Left ventricle myocardium inferior (tissue), 1 donor: ENCODE data around the gene AK2. TPM values are rescaled to one million over a fixed set of nuclear protein-coding genes. Genes with fewer than 3 reads are reported as not detected.

Experiments
- DNase-seq: peaks from one replicate; pipeline ENCODE4 v3.0.0-alpha.2; 2020
- H3K27ac ChIP-seq: fragments of 200-600 bp; replicated peaks from 2 replicates; pipeline ENCODE4 v1.8.0; 2021
- H3K27me3 ChIP-seq: fragments of 200-600 bp; 2 replicates; pipeline ENCODE4 v1.8.0; 2021; ENCODE audit warnings: low read depth
- H3K36me3 ChIP-seq: fragments of 200-600 bp; 2 replicates; pipeline ENCODE4 v1.8.0; 2021
- H3K4me1 ChIP-seq: fragments of 200-600 bp; 2 replicates; pipeline ENCODE4 v1.8.0; 2021
- H3K4me3 ChIP-seq: fragments of 200-600 bp; 2 replicates; pipeline ENCODE4 v1.8.0; 2021; ENCODE audit warnings: mild to moderate bottlenecking, moderate library complexity
- H3K9me3 ChIP-seq: fragments of 200-600 bp; replicated peaks from 2 replicates; pipeline ENCODE4 v1.8.0; 2021
- CTCF ChIP-seq: fragments of 200-600 bp; IDR thresholded peaks from 2 replicates; pipeline ENCODE4 v1.8.0; 2021; ENCODE audit warnings: antibody characterized with exemption, mild to moderate bottlenecking, borderline replicate concordance
- intact Hi-C: fragments of 100-400 bp; cut with micrococcal nuclease; formaldehyde crosslinking; loops from one replicate; pipeline ENCODE4 v1.11.0; 2022
- total RNA-seq: library from RNA; stranded (reverse); fragmentation: NEBNext Ultra II Directional; extraction: Animal tissue kit (Norgen Biotek cat#: 25700); gene quantifications from one replicate; pipeline ENCODE4 v1.2.1, GENCODE V29; 2021
- donor health status: DM: no; HTN: yes; CAD: no; lungs with severe emphysema.

Gene AK2
- total RNA-seq, 1 donor from 2014 or later, result 121 TPM

DNA sequence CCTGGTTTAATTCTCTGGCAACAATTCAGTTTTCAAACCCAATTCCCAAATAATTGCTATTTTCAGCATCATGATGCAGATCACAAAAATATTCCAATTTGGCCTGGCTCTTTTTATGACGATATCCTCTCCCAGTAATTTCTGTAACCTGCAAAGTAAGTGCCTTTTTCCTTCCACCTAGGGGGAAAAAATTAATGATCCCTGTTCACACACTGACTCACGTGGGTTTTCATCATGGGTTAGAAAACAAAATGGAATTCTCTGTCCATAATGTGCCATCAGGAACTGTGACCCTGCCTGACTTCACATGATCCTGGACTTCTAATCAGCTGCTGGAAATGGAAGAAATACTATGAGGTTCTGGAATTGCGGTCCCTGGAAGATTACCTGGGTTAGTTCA lies 24.5 kb downstream of the AK2 start:
- no peak for DNase-seq
- Histone ChIP-seq H3K9me3 (no peaks in the 10 kb centered on the region), H3K27ac (peak overlapping the region; percentile 85), H3K36me3 (peaks cover 45% of the 10 kb centered on the region), H3K4me1 (peaks cover 57% of the 10 kb centered on the region), H3K4me3 (no peak overlapping the region), H3K27me3 (no peaks in the 10 kb centered on the region)
- no peak for TF ChIP-seq CTCF
- intact Hi-C loops, result no loop called here

DNA sequence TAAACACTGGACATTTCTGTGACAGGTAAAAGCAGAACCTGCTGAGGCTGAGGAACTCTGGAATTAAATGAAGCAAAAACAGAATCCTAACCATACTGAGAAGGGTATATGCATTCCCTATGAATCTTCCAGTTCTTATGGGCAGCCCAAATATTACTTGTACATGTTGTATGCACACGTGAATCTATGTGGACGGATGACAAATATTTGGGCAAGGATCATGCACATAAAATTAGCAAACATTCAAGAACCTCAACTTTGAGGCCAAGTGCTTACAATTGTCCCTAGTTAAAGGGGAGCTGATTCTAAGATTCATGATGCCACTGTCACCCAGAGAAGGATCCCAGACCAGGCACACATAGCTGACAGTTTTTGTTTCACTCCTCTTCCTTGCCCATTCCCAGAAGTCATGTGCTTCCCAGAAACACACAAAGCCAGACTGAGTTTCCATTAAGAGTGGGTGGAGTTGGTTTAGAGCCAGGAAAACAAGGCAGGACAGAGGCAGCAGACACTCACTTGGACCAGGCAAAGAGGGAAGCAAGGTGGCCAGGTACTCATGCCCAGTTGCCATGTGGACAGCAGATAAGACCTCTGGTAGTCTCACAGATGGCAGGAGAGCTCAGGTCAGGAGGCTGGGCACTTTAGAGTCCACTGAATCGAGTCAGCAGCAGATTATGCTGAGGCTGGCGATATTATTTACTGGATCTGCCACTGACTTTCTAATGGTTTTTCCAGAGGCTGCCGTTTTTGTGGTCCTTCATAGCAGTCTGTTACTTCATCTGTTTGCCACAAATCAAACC lies 25.6 kb downstream of the AK2 start:
- H3K36me3 ChIP-seq, result peaks cover 44% of the 10 kb centered on the region
- TF ChIP-seq CTCF, result no peak

DNA sequence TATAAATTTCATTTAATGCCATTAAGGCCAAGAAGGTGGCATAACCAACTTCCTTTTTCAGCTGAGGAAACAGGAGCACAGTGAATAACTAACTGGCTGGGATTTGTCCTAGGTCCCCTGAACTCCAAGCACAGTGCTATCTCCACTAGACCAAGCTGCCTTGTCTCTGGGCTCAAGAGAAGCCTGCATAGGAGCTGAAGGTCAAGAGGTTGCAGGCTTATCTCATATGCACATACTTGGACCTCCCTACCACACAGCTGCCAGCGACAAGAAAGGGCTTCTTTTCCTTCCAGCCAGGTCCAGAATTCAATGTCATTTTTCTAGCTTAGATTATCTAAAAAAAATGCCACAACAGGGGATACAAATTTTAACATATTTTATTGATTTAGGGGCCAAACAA lies 27.1 kb downstream of the AK2 start:
- H3K27ac ChIP-seq, result peak overlapping the region; percentile 85
- peaks cover 83% of the 10 kb centered on the region for H3K4me1 ChIP-seq
- TF ChIP-seq CTCF, result no peak
- intact Hi-C loops, result no loop called here
- peaks cover 42% of the 10 kb centered on the region for H3K36me3 ChIP-seq
- no peak for DNase-seq
- no peaks in the 10 kb centered on the region for H3K9me3 ChIP-seq
- no peaks in the 10 kb centered on the region for H3K27me3 ChIP-seq
- H3K4me3 ChIP-seq, result no peak overlapping the region

More for the DNA sequence above, 25.6 kb downstream of the AK2 start:
- no peaks in the 10 kb centered on the region for H3K27me3 ChIP-seq
- H3K4me3 ChIP-seq, result peak overlapping the region; percentile 13
- peak; percentile 57 for DNase-seq
- intact Hi-C loops, result no loop called here
- no peaks in the 10 kb centered on the region for H3K9me3 ChIP-seq
- peak overlapping the region; percentile 85 for H3K27ac ChIP-seq
- H3K4me1 ChIP-seq, result peaks cover 68% of the 10 kb centered on the region

GRCh38 chr1:33008051-33008914 lies 28.4 kb downstream of the AK2 start:
- peaks cover 86% of the 10 kb centered on the region for H3K4me1 ChIP-seq
- peaks cover 29% of the 10 kb centered on the region for H3K36me3 ChIP-seq
- no peaks in the 10 kb centered on the region for H3K9me3 ChIP-seq
- no peak overlapping the region for H3K4me3 ChIP-seq
- H3K27ac ChIP-seq, result peak overlapping the region; percentile 85
- no peak for TF ChIP-seq CTCF
- H3K27me3 ChIP-seq, result no peaks in the 10 kb centered on the region
- no peak for DNase-seq
- intact Hi-C loops, result no loop called here

DNA sequence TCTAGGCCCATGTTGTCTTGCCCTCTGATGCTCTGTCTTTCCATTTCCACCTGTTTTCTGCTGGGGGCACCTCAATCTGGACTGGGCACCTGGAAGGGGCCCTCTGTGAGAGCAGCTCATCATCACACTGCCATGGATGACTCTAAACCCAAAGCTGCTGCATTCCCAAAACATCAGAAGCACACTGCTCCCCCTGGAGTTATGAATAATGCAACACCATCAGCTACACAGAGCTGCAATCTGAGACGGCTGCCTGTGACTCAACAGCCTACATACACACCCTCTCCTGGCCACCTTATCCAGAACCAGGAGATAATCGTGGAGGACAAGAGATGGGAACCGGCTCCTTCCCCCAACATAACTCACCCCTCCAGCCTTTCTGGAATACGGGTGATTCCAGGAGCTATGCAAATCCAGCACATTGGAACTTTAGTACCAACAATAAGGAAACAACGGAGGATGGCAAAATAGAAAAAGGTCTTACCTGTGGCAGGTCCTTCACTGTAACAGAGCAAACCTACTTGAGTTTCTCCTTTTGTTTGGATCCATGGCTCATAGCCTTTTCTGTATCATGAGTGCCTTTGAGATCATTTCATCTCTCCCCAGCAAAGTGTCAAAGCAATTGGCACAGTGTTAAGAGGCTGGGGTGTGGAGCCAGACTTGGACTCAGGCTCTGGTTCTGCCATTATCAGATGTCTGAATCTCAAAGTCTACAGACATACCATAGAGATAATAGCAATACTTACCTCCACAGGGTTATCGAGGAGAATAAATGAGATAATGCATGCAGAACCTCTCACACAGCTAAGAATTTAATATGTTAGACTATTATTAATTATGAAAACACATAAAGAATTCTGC lies 29.3 kb downstream of the AK2 start:
- Histone ChIP-seq H3K27ac (peak overlapping the region; percentile 85), H3K27me3 (no peaks in the 10 kb centered on the region), H3K4me1 (peaks cover 81% of the 10 kb centered on the region), H3K4me3 (no peak overlapping the region), H3K9me3 (no peaks in the 10 kb centered on the region), H3K36me3 (peaks cover 21% of the 10 kb centered on the region)
- TF ChIP-seq CTCF, result peak; percentile 56
- no peak for DNase-seq
- intact Hi-C loops, result no loop called here
